Measurements from ENCODE around the gene WNT7B. TPM values are rescaled to one million over a fixed set of nuclear protein-coding genes. Genes with fewer than 3 reads are reported as not detected.

The WNT7B gene
- total RNA-seq, 1 donor from 2014 or later: 5.4 TPM

DNA sequence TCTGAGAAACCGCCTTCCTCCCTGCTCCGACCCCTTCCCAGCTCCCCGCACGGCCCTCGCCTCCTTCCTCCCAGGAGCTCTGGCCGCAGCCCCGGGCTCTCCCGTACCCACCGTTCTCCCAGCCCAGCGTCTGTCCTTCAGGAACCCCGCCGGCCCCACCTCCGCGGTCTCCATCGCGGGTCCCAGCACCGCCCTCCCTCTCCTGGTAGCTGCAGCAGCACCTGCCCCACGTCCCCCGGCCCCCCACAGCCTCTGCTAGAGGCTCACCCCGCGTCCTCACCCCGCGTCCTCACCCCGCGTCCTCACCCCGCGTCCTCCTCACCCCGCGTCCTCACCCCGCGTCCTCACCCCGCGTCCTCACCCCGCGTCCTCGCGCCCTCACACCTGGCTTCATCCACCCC lies 85.9 kb downstream of the WNT7B start:
- no peak for ATAC-seq
- no peaks in the 10 kb centered on the region for H3K9me3 ChIP-seq
- H3K27ac ChIP-seq: no peak overlapping the region
- no peaks in the 10 kb centered on the region for H3K4me1 ChIP-seq
- TF ChIP-seq, protein P1, sequence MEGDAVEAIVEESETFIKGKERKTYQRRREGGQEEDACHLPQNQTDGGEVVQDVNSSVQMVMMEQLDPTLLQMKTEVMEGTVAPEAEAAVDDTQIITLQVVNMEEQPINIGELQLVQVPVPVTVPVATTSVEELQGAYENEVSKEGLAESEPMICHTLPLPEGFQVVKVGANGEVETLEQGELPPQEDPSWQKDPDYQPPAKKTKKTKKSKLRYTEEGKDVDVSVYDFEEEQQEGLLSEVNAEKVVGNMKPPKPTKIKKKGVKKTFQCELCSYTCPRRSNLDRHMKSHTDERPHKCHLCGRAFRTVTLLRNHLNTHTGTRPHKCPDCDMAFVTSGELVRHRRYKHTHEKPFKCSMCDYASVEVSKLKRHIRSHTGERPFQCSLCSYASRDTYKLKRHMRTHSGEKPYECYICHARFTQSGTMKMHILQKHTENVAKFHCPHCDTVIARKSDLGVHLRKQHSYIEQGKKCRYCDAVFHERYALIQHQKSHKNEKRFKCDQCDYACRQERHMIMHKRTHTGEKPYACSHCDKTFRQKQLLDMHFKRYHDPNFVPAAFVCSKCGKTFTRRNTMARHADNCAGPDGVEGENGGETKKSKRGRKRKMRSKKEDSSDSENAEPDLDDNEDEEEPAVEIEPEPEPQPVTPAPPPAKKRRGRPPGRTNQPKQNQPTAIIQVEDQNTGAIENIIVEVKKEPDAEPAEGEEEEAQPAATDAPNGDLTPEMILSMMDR (IDR thresholded peaks at IDR 0.05): no peak
- peaks cover 17% of the 10 kb centered on the region for H3K27me3 ChIP-seq
- intact Hi-C loops (cut with DNase I): no loop called here
- peak; percentile 61 for DNase-seq
- no peaks in the 10 kb centered on the region for H3K36me3 ChIP-seq
- no peak overlapping the region for H3K4me3 ChIP-seq

DNA sequence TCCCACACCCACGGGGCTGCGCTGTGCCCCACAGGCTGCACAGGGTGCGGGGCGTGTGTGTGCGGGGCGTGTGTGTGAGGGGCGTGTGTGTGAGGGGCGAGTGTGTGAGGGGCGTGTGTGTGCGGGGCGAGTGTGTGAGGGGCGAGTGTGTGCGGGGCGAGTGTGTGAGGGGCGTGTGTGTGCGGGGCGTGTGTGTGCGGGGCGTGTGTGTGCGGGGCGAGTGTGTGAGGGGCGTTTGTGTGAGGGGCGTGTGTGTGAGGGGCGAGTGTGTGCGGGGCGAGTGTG lies 86.7 kb downstream of the WNT7B start:
- H3K9me3 ChIP-seq: no peaks in the 10 kb centered on the region
- no peak overlapping the region for H3K27ac ChIP-seq
- intact Hi-C loops (cut with DNase I): no loop called here
- no peaks in the 10 kb centered on the region for H3K4me1 ChIP-seq
- H3K4me3 ChIP-seq: no peak overlapping the region
- TF ChIP-seq, protein P1 (IDR thresholded peaks at IDR 0.05): no peak
- ATAC-seq (no peak), DNase-seq (no peak)
- no peaks in the 10 kb centered on the region for H3K36me3 ChIP-seq
- H3K27me3 ChIP-seq: peaks cover 21% of the 10 kb centered on the region

DNA sequence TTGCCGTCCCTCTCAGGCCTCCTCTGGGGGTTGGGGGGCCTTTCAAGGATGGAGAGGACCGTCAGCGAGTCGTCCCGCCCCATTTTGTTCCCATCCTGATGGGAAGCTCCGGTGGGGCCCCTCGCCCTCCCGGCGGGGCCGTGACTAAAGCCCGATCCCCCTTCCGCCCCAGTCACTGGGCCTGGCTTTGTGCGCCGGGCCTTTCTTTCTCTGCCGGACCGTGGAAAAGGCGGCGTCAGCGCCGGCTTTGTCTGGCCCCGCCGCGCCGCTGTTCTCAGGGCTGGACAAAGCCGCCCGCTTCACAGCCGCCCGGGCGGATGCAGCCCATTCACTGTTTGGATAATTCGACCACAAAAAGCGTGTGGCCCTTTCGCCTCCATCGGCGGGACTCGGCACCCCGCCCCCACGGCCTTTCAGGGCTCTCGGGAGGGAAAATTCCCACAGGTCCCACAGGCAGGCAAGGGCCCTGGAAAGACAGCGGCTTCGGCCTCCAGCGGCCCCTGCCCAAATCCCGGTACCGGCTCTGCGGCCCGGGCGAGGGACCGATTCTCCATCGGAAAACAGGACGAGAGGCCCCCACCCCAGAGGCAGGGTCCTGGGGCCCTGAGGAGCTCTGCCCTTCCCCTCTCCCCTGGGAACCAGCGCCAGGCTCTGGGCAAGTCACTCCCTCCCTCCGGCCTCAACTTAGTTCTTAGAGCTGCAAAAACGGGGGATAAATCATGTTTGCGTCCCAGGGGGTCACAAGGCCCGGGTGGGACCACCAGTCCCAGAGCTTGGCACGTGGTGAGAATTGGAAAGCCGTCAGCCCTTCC lies 87.2 kb downstream of the WNT7B start:
- no peaks in the 10 kb centered on the region for H3K4me1 ChIP-seq

DNA sequence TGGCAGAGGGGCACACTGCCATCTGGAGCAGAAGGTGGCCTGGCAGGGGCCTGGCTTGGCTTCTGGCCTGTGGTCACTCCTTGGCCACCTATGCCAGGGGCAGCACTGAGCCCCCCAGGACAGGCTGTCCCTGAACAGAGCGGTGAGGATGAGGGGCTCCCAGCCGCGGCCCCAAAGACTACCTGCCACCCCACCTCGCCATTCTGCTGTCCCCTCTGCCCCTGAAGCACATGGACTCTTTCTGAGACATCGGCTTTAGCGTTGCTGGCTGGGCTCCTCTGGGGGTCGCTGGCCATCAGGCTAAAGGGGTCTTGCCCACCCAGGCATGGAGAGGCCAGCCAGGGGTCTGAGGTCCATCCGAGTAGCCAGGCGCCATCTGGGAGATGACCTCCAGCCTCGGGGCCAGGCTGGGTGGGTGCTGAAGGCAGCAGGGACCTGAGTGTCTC lies 87.8 kb downstream of the WNT7B start:
- Histone ChIP-seq H3K27ac (no peak overlapping the region), H3K9me3 (no peaks in the 10 kb centered on the region), H3K27me3 (peaks cover 31% of the 10 kb centered on the region), H3K36me3 (no peaks in the 10 kb centered on the region), H3K4me3 (no peak overlapping the region), H3K4me1 (no peaks in the 10 kb centered on the region)
- intact Hi-C loops (cut with DNase I): no loop called here
- DNase-seq: peak; percentile 57
- TF ChIP-seq, protein P1 (IDR thresholded peaks at IDR 0.05): no peak
- no peak for ATAC-seq

More for the DNA sequence above, 87.2 kb downstream of the WNT7B start:
- intact Hi-C loops (cut with DNase I): no loop called here
- no peaks in the 10 kb centered on the region for H3K36me3 ChIP-seq
- TF ChIP-seq, protein P1 (IDR thresholded peaks at IDR 0.05): no peak
- H3K27me3 ChIP-seq: peaks cover 26% of the 10 kb centered on the region
- H3K27ac ChIP-seq: no peak overlapping the region
- no peaks in the 10 kb centered on the region for H3K9me3 ChIP-seq
- no peak overlapping the region for H3K4me3 ChIP-seq
- no peak for ATAC-seq
- peak; percentile 61 for DNase-seq

DNA sequence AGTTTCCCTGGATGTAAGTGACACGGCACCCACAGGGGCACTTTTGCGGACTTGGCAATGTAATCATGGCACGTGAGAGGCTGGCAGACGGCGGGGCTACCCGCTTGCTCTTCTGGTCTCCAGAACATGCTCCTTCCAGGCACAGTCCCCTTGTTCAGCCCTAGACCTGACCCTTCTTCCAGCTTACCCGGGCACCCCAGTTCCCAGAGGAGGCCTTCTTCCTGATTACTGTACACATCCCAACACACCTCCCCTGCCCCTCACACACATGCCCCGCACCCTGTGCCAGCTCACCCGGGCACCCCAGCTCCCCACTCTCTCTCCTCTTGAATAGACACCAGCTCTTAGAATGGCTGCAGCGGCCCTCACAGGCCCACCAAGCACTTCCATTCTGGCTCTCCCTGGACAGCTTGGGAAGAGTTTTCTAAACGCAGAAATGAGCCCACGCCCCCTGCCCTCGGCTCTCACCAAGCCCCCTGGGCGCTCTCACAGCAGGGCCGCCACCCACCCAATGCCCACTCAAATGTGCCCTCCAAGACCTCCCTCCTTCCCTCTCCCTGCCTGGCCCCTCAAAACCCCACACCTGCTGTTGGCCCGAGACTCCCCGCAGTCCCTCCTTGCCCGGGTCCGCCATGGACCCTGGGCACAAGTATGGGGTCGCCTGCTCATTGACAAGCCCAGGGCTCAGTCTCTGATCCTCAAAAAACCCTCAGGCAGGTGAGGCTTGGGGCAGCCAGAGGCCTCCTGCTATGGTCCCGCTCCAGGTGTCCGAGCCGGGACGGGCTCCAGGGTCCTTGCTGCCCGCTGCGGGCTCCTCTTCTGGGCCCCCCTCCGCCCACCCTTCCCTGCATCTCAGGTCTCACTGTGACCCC lies 88.5 kb downstream of the WNT7B start:
- Histone ChIP-seq H3K4me3 (no peak overlapping the region), H3K9me3 (no peaks in the 10 kb centered on the region), H3K27ac (no peak overlapping the region), H3K4me1 (no peaks in the 10 kb centered on the region), H3K36me3 (no peaks in the 10 kb centered on the region), H3K27me3 (peaks cover 38% of the 10 kb centered on the region)
- TF ChIP-seq, protein P1 (IDR thresholded peaks at IDR 0.05): no peak
- ATAC-seq: no peak
- intact Hi-C loops (cut with DNase I): no loop called here
- DNase-seq: peak; percentile 54
